H1 (cell line): ENCODE data around the gene TRAF3.

Source experiments
- CBX8 ChIP-seq: fragments of 300-800, 300-1000 bp; sonication (generic); IDR thresholded peaks from 2 replicates; pipeline ENCODE4 v1.7.1; 2016; ENCODE audit warnings: low read depth, low read length, borderline replicate concordance
- GTF2F1 ChIP-seq: IDR thresholded peaks from 2 replicates; pipeline ENCODE4 v1.6.1; 2012; ENCODE audit warnings: low read depth, low read length, improper control_type of control experiment, borderline replicate concordance
- JUND ChIP-seq: IDR thresholded peaks from 2 replicates; pipeline ENCODE4 v1.6.1; 2011; ENCODE audit warnings: mild to moderate bottlenecking, improper control_type of control experiment, low read length
- MAFK ChIP-seq: IDR thresholded peaks from 2 replicates; pipeline ENCODE4 v1.6.1; 2012; ENCODE audit warnings: low read depth, mild to moderate bottlenecking, improper control_type of control experiment, low read length
- SP1 ChIP-seq: IDR thresholded peaks from 2 replicates; pipeline ENCODE4 v1.6.1; 2011; ENCODE audit warnings: low read depth, low read length
- TAF7 ChIP-seq: optimal IDR thresholded peaks from 2 replicates; pipeline ENCODE3; 2011; ENCODE audit warnings: low read depth, mild to moderate bottlenecking, inconsistent platforms, low read length, moderate library complexity, borderline replicate concordance
- TF ChIP-seq, protein P1 (sequence below), 3 experiments: IDR thresholded peaks; 1 replicate in 2 of 3; 2 replicates in 1 of 3; pipeline versions ENCODE4 v1.5.1 to v1.6.1; 2011; ENCODE audit warnings: low read length in 3 of 3, mild to moderate bottlenecking in 3 of 3, inconsistent platforms in 2 of 3, low read depth in 1 of 3, moderate library complexity in 1 of 3; ENCODE audit not compliant: insufficient read depth in 1 of 3; ENCODE audit errors: control extremely low read depth in 1 of 3

- TF ChIP-seq, protein P1, sequence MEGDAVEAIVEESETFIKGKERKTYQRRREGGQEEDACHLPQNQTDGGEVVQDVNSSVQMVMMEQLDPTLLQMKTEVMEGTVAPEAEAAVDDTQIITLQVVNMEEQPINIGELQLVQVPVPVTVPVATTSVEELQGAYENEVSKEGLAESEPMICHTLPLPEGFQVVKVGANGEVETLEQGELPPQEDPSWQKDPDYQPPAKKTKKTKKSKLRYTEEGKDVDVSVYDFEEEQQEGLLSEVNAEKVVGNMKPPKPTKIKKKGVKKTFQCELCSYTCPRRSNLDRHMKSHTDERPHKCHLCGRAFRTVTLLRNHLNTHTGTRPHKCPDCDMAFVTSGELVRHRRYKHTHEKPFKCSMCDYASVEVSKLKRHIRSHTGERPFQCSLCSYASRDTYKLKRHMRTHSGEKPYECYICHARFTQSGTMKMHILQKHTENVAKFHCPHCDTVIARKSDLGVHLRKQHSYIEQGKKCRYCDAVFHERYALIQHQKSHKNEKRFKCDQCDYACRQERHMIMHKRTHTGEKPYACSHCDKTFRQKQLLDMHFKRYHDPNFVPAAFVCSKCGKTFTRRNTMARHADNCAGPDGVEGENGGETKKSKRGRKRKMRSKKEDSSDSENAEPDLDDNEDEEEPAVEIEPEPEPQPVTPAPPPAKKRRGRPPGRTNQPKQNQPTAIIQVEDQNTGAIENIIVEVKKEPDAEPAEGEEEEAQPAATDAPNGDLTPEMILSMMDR (IDR thresholded peaks at IDR 0.05; ENCODE audit: control extremely low read depth in 1 of 3, insufficient read depth in 1 of 3, low read depth in 1 of 3, low read length in 3 of 3), result no peak
- TF ChIP-seq GTF2F1, result no peak
- TF ChIP-seq CBX8, result no peak
- TF ChIP-seq TAF7, result no peak
- TF ChIP-seq JUND, result no peak
- TF ChIP-seq MAFK, result no peak
- no peak for TF ChIP-seq SP1
Observed at GRCh38 chr14:102908766-102909455, 131.7 kb downstream of the TRAF3 start.
